ENCODE measurements around the gene LRRIQ1.
A peak's percentile ranks its signal among the peaks of the same experiment; 100 is the strongest.
"Not testable (repeated sequence)": the region's sequence is repeated elsewhere in the genome, so short reads cannot be mapped to it uniquely, and the experiment has no call there.

Gene LRRIQ1, protein sequence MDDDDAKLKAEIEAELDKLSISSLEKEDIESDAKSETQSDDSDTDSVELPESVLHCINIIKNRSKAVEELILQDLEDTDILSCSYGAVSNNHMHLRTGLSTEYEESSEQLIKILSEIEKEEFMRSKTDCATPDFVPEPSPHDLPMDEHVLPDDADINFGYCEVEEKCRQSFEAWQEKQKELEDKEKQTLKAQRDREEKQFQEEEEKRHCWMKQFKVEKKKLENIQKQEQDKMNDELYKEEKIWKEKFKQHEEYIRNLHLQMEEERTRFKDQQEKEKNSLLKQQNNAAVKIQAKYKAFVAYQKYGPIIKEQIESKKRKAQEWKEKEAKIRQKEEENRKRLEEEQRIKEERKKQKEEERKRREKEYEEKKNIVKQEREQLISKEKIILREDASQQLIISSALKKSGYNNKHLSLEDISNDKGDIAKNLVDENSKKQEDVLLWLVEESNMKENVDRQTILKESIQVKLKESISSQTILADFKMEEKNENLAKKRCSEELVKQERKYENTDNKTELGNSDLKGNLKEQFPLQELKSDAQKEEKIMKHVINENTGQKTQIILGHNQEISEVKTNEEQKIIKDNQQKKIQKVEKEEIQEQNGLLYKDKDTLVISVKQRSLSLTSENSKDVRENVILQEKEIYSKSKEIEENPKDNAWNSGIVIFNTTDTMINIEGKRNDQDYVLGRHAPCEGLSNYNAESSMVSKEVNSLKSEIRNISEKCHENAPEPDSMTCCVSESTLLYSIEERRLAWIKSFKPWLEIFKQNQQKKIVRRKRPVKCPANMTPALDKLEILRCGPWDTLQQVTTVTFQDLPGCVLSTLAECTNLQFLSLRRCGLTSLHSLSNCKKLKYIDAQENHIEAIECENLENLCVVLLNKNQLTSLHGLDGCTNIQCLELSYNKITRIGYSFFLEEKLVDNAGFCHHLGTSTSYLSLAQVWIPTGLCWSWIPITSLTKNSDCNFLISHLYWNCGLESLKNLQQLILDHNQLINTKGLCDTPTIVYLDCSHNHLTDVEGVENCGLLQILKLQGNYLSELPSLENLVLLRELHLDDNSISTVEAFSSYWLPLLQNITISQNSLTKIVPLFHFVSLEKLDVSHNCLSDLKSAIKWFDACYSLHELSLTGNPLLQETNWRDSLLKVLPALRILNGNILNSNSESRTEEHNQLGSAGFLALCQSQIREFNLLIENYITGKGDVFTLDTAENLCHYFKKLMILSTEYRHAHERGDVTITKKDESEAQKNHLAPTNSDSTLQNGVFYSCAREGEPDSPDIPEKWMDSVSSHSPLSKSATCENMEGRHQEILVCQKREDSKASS (N-terminal part only)

DNA sequence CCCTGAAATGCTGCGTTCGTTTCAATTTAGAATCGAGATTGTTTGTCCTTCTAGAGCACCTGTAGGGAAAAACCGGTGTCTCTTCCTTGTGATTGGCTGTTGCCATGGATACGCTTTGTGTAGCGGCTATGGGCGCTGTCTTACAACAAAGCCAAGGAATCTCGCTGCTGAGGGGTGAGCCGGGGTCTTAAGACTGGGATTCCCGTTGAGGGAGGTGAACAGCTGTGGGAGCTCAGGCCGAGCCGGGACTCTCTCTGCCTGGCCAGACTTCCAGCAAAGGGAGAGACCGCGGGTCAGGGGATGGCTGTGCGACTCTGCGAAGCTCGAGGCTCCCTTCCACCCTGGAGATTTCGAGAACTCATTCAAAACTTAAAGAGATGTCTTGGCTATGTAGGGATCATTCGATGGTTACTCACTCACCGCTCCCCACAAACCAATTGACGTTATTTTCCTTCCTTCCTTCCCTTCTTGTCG, at the start of gene LRRIQ1, which contains the start of gene TSPAN19:
Gene LRRIQ1 (plus strand): TSS at position 118 of the 474 bp plus-strand sequence. CDS start 1,826 bp downstream, outside the sequence.
Gene TSPAN19 (minus strand): TSS at position 44 of the 474 bp plus-strand sequence. CDS start 6,331 bp downstream, outside the sequence.
- DNase-seq (ENCODE audit: low read depth in 2 of 2), result peak in 1 of 2 donors; percentile 13

DNA sequence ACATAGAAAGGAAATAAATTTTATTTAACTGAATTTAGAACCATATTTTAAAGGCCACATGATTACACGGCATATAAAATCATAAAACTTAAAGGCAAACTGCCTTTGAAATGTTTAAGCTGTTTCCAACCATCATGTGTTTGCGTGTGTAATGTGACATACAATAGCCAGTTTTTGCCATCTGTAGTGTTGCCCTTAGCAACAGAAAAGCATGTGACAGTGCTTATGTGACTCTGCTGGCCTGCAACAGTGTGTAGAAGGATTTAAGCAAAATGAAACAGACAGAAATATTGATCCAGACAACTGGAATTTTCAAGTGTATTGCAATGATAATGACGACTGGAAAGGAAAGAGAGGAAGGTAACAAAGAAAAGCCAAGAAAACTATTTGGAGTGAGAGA, 49.6 kb upstream of the LRRIQ1 start:
- no peak for DNase-seq (ENCODE audit: low read depth in 2 of 2)

DNA sequence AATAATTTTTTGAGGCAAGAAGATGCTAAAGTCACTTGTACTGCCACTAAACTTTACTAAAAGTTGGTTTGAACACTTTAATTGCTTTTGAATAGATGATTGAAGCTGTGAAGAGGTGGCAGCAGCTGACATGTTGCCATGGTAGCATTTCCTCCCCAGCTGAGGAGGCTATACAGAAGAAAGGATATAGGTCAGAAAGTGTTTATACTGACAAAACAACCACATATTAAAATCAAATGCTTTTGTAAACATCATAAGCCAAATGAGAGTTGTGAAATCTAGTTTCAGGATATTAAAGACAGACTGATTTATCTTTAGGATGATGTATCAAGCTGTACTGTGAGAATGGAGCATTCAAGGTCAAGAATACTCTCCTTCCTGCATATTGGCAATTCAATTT, 41.7 kb upstream of the LRRIQ1 start:
- DNase-seq (ENCODE audit: low read depth in 2 of 2), result no peak

DNA sequence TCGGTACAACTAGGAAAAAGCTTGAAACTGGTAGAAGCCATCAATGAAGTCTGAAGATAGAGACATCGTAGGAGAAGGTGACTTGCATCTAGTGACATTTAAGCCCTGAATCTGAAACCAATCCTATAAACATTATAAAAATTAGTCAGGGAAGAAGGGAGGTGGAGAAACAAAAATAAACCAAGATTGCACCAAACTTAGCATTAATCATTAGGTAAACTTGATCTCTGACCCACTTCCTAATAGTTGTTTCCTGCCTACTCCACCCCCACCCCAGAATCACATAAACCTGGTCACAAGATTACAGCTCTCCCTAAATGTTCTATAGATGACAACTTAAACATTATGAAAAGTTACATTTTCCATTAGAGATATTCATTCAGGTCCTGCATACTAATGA, 40.5 kb upstream of the LRRIQ1 start:
- DNase-seq (ENCODE audit: low read depth in 2 of 2), result no peak

DNA sequence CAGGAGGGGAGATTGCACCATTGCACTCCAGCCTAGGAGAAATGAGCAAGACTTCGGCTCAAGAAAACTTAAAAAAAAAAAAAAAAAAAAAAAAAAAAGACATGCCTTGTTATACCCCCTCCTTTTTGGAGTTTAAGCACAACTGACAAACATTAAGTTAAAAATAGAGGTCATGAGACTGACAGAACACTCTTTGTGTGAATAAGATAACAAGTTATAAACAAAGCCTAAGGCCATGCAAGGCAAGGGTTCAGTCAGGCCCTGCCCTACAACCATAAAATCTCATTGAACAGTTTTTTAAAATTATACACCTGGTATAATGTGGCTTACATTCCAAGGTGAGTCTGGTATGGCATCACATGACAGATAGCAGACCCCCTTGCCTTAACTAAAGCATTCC, 39.4 kb upstream of the LRRIQ1 start:
- no peak for DNase-seq (ENCODE audit: low read depth in 2 of 2)

DNA sequence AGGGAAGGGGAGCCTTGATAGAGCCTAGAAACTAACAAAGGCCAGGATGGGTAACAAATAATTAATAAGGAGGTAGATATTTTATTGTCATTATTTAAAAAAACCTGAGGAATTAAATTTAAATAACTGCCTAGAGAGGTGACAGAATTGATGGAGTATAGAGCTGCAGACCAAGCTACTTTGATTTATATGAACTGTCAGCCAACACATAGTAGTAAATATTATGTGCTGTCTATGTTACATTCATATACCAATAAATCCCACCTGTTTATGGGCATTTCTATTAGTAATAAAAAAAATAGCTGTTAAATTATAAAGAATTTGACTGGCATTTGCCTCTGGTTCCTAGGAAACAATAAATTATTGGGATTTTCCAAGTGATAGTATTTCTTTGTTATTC, 37.8 kb upstream of the LRRIQ1 start:
- DNase-seq (ENCODE audit: low read depth in 2 of 2), result no peak

DNA sequence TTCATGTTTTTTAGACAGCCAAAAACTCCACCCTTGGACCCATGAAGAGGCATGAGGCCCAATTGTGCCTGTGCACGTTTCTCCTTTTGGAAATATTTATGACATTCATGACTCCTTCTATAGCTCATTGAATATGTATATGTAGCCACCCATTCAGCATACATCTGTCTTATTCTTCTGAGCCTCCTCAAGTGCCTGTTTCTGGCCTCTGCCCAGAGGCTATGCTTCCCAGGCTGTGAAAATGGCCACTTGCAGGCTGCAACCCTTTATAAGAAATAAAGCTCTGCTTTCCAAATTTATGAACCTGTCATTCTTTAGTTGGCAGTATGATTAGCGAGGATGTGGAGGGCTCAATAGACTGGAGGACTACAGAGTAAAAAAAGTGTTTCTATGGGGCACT, 35.4 kb upstream of the LRRIQ1 start:
- no peak for DNase-seq (ENCODE audit: low read depth in 2 of 2)

DNA sequence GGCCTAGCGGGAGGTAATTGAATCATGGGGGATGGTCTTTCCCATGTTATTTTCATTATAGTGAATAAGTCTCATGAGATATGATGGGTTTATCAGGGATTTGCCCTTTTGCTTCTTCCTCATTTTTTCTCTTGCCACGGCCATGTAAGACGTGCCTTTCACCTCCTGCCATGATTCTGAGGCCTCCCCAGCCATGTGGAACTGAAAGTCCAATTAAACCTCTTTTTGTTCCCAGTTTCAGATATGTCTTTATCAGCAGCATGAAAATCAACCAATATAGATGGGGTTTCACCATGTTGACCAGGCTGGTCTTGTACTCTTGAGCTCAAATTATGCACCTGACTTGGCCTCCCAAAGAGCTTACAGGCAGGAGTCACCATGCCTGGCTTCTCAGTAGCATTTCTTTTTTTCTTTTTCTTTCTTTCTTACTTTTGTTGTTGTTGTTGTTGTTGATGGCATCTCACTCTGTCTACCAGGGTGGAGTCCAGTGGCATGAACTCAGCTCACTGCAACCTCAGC, 33.3 kb upstream of the LRRIQ1 start:
- no peak for DNase-seq (ENCODE audit: low read depth in 2 of 2)

DNA sequence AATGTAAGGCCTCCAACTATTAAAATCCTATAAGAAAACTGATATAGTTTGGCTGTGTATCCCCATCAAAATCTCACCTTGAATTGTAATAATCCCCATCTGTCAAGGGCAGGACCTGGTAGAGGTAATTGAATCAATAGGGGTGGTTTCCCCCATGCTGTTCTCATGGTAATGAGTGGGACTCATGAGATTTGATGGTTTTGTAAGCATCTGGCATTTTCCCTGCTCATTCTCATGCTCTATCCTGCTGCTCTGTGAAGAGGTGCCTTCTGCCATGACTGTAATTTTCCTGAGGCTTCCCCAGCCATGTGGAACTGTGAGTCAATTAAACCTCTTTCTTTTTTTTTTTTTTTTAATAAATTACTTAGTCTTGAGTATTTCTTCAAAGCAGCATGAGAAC, 31.9 kb upstream of the LRRIQ1 start:
- DNase-seq (ENCODE audit: low read depth in 2 of 2), result no peak

DNA sequence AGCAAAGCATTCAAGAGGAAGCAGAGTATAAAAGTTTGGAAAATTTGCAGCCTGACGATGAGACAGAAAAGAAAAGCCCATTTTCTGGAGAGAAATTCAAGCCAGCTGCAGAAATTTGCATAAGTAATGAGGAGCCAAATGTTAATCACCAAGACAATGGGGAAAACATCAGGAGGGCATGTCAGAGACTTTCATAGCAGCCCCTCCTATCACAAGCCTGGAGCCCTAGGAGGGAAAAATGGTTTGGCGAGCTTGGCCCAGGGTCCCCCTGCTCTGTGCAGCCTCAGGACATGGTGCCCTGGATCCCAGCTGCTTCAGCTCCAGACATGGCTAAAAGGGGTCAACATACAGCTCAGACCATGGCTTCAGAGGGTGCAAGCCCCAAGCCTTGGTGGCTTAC, 31.1 kb upstream of the LRRIQ1 start:
- DNase-seq (ENCODE audit: low read depth in 2 of 2), result not testable (repeated sequence)

DNA sequence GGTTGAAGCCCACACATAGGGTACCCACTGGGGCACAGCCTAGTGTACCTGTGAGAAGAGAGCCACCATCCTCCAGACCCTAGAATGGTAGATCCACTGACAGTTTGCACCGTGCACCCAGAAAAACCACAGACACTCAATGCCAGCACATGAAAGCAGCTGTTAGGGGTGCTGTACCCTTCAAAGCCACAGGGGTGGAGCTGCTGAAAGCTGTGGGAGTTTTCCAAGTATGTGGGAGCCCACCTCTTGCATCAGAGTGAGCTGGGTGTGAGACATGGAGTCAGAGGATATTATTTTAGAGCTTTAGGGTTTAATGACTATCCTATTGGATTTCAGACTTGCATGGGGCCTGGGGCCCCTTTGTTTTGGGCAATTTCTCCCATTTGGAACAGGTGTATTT, 30.5 kb upstream of the LRRIQ1 start:
- no peak for DNase-seq (ENCODE audit: low read depth in 2 of 2)

DNA sequence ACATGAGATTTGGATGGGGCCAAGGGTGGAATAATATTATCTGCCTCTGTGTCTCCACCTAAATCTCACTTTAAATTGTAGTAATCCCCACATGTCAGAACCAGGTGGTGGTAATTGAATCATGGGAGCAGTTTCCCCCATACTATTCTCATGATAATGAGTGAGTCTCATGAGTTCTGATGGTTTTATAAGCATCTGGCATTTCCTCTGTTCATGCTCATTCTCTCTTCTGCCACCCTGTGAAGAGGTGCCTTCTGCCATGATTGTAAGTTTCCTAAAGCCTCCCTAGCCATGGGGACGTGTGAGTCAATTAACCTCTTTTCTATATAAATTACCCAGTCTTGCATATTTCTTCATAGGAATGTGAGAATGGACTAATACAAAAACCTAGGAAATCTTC, 29.9 kb upstream of the LRRIQ1 start:
- DNase-seq (ENCODE audit: low read depth in 2 of 2), result no peak

DNA sequence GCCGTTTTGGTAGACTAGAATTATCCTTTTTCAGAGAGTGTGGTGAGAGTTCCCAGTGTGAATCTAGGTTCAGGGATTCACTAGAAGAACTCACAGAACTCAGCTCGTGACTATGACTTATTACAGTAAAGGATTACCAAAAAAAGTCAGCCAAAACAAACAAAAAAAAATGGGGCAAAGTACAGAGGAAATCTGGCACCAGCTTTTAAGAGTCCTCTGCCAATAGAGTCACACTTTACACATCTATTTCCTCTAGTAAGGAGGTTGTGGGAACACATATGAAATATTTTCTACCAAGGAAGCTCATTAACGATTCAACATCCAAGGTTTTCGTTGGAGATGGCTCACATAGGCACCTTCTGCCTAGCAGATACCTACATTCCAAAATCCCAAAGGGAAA, 28.3 kb upstream of the LRRIQ1 start:
- no peak for DNase-seq (ENCODE audit: low read depth in 2 of 2)

DNA sequence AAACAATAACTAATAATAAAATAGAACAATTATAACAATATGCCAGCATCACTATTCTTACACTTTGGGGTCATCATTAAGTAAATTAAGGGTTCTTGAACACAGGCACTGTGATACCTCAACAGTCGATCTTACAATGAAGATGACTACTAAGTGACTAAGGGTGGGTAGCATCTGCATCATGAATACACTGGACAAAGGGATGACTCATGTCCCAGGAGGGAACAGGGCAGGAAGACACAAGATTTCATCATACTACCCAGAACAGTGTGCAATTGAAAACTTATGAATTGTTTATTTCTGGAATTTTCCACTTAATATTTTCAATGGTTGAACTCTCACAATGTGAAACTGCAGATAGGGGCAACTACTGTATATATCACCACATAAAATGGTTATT, 19.7 kb upstream of the LRRIQ1 start:
- no peak for DNase-seq (ENCODE audit: low read depth in 2 of 2)

DNA sequence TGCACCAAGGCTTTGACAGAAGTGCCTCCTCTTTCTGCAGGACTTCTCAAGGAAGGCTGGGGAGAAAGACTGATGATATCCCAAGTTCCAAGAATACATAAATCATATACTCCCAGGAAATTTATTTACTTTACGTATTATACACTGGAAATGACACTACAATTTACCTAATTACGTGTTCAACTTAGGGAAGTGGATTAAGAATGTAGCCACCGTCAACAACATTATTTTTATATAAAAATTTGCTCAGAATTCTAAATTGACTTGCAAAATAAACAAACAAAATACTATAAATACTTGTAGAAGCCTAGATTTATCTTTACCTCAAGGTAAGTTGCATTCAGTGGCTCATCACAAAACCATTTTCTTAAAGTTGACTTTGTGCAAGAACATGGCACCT, 19.0 kb upstream of the LRRIQ1 start:
- no peak for DNase-seq (ENCODE audit: low read depth in 2 of 2)

DNA sequence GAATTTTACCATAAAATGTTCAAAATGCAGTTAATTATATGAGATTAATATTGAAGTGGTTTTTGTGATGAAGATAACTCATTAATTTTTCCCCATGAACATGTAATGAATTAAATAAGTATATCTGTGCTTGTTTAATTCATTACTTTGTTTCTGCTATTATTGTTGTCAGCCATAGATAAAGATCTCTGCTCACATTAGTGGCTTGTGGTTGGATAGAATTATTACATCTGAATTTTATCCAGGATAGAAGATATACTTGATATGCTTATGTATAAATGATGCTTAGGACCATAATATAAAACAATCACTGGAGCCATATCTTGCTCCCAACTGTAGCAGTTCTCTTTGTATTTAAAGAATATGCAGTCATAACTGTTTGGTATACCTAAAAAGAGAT, 18.5 kb upstream of the LRRIQ1 start:
- no peak for DNase-seq (ENCODE audit: low read depth in 2 of 2)

DNA sequence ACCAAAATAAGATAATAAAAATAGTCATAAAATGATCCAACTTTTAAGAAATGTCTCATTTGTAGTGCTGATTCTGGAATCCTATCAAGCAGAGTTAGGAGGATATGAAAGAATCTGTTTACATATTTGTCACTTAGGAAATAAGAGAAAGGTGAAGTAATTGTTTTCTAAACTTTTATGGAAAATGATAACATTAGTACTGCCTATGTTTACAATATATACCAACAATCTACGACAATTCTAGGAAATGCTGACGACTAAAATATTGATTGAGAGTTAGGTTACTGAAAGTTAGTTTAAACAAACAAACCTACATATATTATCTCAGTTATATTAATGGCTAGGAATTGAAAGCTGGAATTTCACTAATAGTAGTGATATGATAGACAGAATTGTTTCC, 18.1 kb upstream of the LRRIQ1 start:
- DNase-seq (ENCODE audit: low read depth in 2 of 2), result no peak

DNA sequence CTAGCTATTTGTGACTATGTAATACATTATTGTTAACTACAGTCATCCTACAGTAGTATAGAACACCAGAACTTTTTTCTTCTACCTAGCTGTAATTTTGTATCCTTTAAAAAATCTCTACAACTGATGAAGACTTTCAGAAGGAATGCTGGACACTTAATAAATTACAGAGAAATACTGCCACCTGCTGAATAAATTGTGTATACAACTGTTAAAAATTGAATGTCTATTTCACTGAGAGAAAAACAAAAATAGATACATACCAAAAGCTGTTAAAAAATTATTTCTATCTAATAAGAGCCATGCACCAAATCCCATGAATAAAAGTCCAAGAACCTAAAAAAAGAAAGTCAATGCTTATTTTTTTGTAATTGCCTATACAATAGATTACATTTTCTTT, 6.7 kb upstream of the LRRIQ1 start:
- no peak for DNase-seq (ENCODE audit: low read depth in 2 of 2)

DNA sequence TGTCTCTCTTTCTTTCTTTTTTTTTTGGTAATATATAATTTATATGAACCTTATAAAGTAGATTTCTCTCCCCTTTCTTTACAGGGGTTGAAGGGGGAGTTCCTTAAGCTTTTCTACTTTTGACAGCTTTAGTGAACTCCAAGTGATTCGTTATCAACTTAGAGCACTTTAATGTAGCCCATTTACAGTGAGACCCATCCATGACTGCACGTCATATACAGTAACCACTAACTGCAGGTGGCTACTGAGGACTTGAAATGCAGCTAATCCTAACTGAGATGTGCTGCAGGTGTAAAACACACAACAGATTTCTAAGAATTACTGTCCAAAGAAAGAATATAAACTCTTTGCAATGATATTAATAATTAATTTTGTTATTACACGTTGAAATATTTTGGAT, 582 bp downstream of the LRRIQ1 start:
- no peak for DNase-seq (ENCODE audit: low read depth in 2 of 2)

DNA sequence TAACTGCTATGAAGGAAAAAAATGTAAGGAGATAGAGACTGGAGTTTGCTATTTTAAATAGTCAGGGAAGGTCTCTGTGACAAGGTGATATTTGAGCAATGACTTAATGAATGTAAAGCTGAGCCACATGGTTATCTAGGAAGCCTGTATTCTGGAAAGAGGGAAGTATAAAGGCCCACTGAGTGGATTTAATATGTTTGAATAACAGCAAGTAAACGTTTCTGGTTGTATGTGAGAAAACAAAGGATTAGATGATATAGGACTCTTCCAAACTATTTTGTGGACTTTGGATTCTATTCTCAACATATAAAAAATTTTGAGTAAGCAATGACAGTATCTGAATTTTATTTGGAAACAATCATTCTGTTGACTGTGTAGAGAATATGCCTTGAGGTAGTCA, 5.2 kb downstream of the LRRIQ1 start:
- no peak for DNase-seq (ENCODE audit: low read depth in 2 of 2)

DNA sequence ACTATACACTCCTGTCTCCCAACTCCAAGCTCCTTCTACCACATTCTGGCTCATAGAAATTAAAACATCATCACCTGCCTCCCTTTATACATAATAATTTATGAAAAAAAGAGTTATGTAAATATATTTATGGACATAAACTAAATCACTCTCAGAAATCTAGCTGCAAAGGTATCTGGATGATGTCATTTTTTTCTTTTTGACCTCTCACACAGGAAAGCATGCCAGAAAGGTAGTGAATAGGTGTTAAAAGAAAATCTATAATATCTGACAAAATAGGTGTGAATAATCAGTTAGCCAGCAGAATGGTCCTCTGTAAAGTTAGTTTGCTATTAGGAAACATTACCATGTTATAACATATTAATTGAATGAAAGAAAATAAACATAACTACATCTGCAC, 7.7 kb downstream of the LRRIQ1 start:
- no peak for DNase-seq (ENCODE audit: low read depth in 2 of 2)
